Measurements from ENCODE around the gene MORN3.

- no peak for TF ChIP-seq CTCF (IDR thresholded peaks at IDR 0.05)
- TF ChIP-seq POLR2AphosphoS5 (IDR thresholded peaks at IDR 0.05; ENCODE audit: low read depth, low read length) = no peak
- no peak for TF ChIP-seq REST (IDR thresholded peaks at IDR 0.05; ENCODE audit: insufficient read depth in 1 of 2, low read depth in 2 of 2, low read length in 1 of 2)
- TF ChIP-seq TCF7L2 (IDR thresholded peaks at IDR 0.05; ENCODE audit: low read depth, low read length) = no peak
Measured at GRCh38 chr12:121711361-121712189, 42.1 kb upstream of the MORN3 start.

Measured in Panc1 (cell line).